NCI-H510A (cell line): Measurements from ENCODE around the gene EDEM2.
"Not testable (repeated sequence)": the region's sequence is repeated elsewhere in the genome, so short reads cannot be mapped to it uniquely, and the experiment has no call there.

Source experiments
- DNase-seq: peaks from one replicate; lab custom pipeline; 2025; lab: John Stamatoyannopoulos, UW

The EDEM2 gene

DNA sequence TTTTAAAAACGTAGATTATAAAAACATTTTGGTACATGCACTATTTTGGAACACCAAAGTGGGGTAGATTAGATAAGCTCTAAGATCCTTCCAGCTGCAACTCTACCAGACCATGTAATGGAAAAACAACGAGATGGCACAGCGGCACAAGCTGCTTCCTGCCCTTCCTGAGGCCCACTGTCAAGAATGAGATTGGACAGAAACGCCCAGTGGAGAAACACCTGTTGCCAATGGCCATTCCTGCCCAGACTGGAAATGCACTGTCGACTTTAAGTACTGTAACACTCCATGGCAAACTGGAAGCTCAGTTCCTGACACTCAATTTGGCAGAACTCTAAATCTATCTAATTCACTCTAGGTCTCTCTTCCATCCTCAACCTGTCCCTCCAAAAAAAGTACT lies 21.4 kb downstream of the EDEM2 start:
- no peak for DNase-seq

DNA sequence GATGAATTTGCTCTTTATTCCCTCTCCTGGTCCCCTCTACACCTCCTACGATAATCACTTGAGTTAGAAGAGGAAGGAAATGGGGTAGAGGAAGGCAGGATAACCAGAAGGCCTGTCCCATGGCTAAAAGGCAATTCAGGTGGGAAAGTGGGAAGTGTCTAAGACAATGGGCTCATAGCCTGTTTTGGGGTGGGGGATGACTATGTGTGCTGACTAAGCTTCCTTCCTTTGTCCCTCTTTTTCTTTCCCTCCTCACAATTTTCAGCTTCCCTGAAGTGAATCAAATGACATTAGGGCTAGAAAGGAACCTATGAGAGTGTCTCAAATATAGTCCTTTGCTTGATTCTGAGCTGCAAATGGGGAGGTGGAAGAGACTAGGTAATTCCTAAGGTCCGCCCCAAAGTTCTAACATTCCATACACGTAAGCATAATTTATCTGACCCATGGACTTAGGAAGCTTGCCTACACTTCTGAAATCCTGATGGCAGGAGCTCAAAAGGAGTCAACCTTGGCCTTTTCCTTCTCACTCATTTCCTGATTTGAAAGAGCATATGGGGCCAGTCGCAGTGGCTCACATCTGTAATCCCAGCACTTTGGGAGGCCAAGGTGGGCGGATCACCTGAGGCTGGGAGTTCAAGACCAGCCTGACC lies 24.3 kb downstream of the EDEM2 start:
- no peak for DNase-seq

- DNase-seq, result no peak
These were observed 25.9 kb downstream of the EDEM2 start for GRCh38 chr20:35121186-35121585.

DNA sequence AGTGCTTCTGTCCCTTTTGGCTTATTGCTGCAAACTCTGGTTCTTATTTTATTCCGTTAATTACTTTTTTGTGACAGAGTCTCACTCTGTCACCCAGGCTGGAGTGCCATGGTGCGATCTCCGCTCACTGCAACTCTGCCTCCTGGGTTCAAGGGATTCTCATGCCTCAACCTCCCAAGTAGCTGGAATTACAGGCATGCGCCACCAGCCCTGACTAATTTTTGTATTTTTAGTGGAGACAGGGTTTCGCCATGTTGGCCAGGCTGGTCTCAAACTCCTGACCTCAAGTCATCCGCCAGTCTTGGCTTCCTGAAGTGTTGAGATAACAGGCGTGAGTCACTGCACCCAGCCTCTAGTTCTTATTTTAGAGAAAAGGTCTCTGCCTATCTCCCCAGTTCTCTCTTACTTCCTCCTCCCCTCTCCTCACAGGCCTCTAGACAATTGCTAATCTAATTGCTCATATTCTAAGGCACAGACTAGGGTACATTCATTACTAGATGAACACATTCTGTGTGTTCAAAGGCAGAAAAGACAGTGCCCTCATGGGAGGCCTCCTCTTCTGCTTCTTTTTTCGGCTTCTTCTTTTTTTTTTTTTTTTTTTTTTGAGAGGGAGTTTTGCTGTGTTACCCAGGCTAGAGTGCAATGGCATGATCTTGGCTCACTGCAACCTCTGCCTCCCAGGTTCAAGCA lies 27.0 kb downstream of the EDEM2 start:
- DNase-seq, result no peak

- no peak for DNase-seq
These were observed 29.5 kb downstream of the EDEM2 start for GRCh38 chr20:35117629-35118028.

GRCh38 chr20:35117196-35117595 lies 29.9 kb downstream of the EDEM2 start:
- no peak for DNase-seq

GRCh38 chr20:35116258-35116657 lies 30.9 kb downstream of the EDEM2 start:
- DNase-seq, result no peak

- DNase-seq, result no peak
These were observed 31.5 kb downstream of the EDEM2 start for GRCh38 chr20:35115606-35116005.

GRCh38 chr20:35112276-35112675 lies 34.9 kb downstream of the EDEM2 start:
- DNase-seq, result not testable (repeated sequence)

DNA sequence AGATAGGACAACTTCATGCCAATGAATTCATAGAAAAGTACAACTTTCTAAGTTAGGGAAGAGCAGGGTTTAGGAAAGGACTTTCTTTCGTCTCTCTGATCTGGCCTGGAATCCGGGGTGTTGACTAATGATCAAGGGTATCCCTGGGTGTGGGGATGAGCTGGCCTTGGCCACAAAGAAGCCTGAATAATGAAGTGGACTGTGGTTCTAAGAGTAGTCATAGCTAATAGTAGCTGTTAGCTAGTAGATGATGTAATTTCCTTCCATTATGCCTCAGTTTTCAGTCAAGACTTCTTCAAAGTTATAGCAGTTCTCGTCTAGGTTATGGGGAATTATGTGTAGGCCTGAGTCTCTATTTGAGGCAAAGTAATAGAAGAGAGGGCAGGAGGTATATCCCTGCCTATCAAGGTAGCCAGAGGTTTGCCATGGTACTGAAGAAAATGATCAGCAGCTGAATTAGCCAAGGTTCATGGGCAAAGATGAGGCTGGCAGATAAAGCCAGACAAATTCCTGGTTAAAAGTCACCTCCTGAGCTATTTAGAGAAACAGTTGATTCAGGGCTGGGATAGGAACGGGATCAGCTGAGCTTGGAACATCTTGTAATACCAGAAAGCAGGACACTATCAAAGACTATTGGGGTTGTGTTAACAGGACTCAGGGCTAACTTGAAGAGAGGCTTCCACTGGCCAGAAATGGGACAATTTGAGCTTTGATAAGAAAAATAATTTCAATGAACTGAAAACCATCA lies 35.8 kb downstream of the EDEM2 start:
- DNase-seq, result no peak

DNA sequence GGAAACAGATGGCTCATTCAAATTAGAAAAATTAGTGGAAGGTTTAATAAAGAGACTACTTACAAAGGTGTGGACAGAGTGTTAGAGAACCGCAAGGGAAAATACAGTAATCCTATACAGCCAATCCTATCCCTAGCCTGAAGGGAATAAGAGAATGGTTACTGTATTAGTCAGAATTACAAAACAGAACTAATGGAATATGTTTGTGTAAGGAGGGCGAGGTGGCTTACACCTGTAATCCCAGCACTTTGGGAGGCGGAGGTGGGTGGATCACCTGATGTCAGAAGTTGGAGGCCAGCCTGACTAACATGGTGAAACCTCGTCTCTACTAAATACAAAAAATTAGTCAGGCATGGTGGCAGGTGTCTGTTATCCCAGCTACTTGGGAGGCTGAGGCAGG lies 38.2 kb downstream of the EDEM2 start:
- DNase-seq, result no peak

DNA sequence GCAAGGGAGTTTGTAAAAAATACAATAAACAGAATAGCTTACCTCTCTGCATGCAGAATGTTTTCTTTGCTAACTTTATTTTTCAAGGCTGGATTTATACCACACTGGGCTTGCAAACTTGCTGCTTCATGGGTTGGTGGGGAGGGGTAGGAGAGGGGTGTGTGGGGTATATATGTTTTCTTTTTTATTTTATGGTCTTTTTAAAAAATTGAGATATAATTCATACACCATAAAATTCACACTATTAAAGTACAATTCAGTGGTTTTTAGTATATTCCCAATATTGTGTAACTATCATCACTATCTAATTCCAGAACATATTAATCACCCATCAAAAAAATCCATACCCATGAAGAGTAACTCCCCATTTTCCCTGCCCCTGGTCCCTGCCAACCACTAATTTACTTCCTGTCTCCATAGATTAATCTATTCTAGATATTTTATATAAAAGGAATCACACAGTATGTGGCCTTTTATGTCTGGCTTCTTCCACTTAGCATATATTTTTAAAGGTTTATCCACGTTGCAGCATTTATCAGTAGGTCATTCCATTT lies 40.2 kb downstream of the EDEM2 start:
- no peak for DNase-seq

GRCh38 chr20:35104685-35105295 lies 42.3 kb downstream of the EDEM2 start:
- DNase-seq, result no peak

GRCh38 chr20:35101620-35102019 lies 45.5 kb downstream of the EDEM2 start:
- no peak for DNase-seq

- DNase-seq, result no peak
These were observed 53.8 kb downstream of the EDEM2 start for GRCh38 chr20:35093267-35093884.

DNA sequence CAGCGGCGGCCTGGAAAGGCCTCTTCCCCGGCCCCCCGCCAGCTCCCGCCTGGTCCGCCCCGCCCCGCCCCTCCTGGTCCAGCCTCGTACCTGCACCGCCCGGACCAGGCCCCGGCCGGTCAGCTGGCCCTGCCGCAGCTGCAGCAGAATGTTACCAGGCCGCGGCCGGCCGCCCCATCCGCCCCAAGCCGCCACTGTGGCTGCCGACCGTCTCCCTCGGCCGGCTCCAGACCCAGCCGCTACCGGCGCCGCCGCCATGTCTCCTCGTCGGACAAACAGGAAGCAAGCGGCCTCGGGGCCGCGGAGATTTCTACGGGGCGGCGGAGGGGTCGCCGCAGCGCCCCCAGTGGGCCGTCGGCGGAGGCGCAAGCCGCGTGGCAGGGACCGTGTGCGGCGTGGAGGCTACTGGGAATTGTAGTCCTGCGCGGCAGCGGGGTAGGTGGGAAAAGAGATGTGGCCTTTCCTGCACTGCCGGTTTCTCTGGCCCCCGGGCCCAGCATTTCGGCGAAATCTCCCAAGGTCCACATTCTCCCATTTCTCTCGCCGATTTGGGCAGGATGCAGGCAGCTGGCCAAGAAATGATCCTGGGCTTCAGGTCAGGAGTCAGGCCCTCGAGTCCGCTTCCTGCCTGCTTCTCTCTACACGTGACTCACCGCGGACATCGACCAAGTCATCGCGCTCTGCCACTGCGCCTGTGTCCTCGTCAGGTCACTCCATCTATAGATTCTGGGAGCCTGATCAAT lies 54.4 kb downstream of the EDEM2 start, which contains the start of gene TRPC4AP:
TRPC4AP (minus strand) TSS at position 284 of the 743 bp plus-strand sequence; CDS start at position 258, 26 bp downstream.
- peak; percentile 76 for DNase-seq

GRCh38 chr20:35091816-35092523 lies 55.2 kb downstream of the EDEM2 start:
- no peak for DNase-seq

- DNase-seq, result no peak
These were observed 58.6 kb downstream of the EDEM2 start for GRCh38 chr20:35088231-35089145.

GRCh38 chr20:35087791-35088190 lies 59.3 kb downstream of the EDEM2 start:
- no peak for DNase-seq
